HepG2 (cell line): ENCODE results near the gene AAGAB. TPM values are rescaled to one million over a fixed set of nuclear protein-coding genes. Genes with fewer than 3 reads are reported as not detected.

ENCODE experiments used
- ATAC-seq: fragments of 200-7000 bp; cut with Tn5 transposase; 3 replicates; pipeline ENCODE4 v1.9.1; 2020; ENCODE audit warnings: mild to moderate bottlenecking, moderate library complexity
- BruUV-seq: library from RNA; stranded (reverse); fragments of 400-500 nt; replicated peaks from 2 replicates; lab custom pipeline; 2021; lab: Mats Ljungman, UMichigan
- CTCF ChIA-PET: fragments of 300-600 bp; formaldehyde crosslinking; extraction: SDS; loops from one replicate; lab custom pipeline; 2021; ENCODE audit warnings: low total read pairs, inconsistent platforms, low intra/inter-chr PET ratio; lab: Yijun Ruan, JAX
- POLR2A ChIA-PET: fragments of 350-600 bp; sonication (Branson Sonifier 250); formaldehyde crosslinking; loops from one replicate; lab custom pipeline; 2020; ENCODE audit warnings: antibody characterized with exemption, inconsistent platforms; lab: Yijun Ruan, JAX
- DNase-seq: peaks from one replicate; pipeline ENCODE4 v3.0.0-alpha.2; 2015; ENCODE audit warnings: low spot score
- FAIRE-seq: peaks from 3 replicates; lab custom pipeline; 2011; peaks lifted over from hg19 to GRCh38; lab: Jason Lieb, UNC
- H2AFZ ChIP-seq: one replicate; pipeline ENCODE4 v1.6.1; 2011; ENCODE audit warnings: low read length, inconsistent platforms
- H3K27ac ChIP-seq: fragments of 300-600 bp; 3 replicates; pipeline ENCODE4 v1.8.0; 2011; ENCODE audit warnings: mixed run types, mild to moderate bottlenecking, mixed read lengths, low read length, inconsistent platforms; ENCODE audit not compliant: insufficient read depth; ENCODE audit errors: extremely low read length
- H3K27me3 ChIP-seq, 2 experiments: fragments of 200-600 bp in 1 of 2; 2 replicates in 1 of 2; 3 replicates in 1 of 2; pipeline versions ENCODE4 v1.6.0 to v1.8.0; 2011; ENCODE audit warnings: low read length in 2 of 2, mild to moderate bottlenecking in 2 of 2, moderate library complexity in 2 of 2, inconsistent platforms in 1 of 2; ENCODE audit not compliant: insufficient read depth in 2 of 2, control insufficient read depth in 1 of 2
- H3K36me3 ChIP-seq, 2 experiments: fragments of 200-600 bp in 1 of 2; replicated peaks in 1 of 2; 2 replicates in 1 of 2; 3 replicates in 1 of 2; pipeline versions ENCODE4 v1.5.1 to v1.8.0; 2011; ENCODE audit warnings: low read length in 2 of 2, inconsistent platforms in 1 of 2; ENCODE audit not compliant: insufficient read depth in 2 of 2, control insufficient read depth in 1 of 2
- H3K4me1 ChIP-seq: 2 replicates; pipeline ENCODE4 v1.5.1; 2012; ENCODE audit warnings: low read length, inconsistent platforms; ENCODE audit not compliant: insufficient read depth
- H3K4me2 ChIP-seq: 2 replicates; pipeline ENCODE4 v1.6.0; 2011; ENCODE audit warnings: low read depth, low read length, inconsistent platforms
- H3K4me3 ChIP-seq, 3 experiments: fragments of 200-600 bp in 1 of 3; sonication (generic), shearing (Covaris generic) in 1 of 3; replicated peaks in 1 of 3; 2 replicates each; pipeline ENCODE4 v1.5.1; 2011 to 2016; ENCODE audit warnings: low read length in 3 of 3, inconsistent platforms in 2 of 3, low read depth in 2 of 3, mild to moderate bottlenecking in 2 of 3, control low read depth in 1 of 3, mixed read lengths in 1 of 3; ENCODE audit not compliant: insufficient read depth in 1 of 3
- H3K79me2 ChIP-seq: one replicate; pipeline ENCODE4 v1.6.1; 2011; ENCODE audit warnings: low read length, inconsistent platforms; ENCODE audit not compliant: insufficient read depth
- H3K9ac ChIP-seq: 2 replicates; pipeline ENCODE4 v1.6.0; 2011; ENCODE audit warnings: mild to moderate bottlenecking, low read depth, low read length, inconsistent platforms; ENCODE audit not compliant: insufficient read depth
- H3K9me3 ChIP-seq: 2 replicates; pipeline ENCODE4 v1.5.1; 2012; ENCODE audit warnings: mild to moderate bottlenecking, low read length
- H4K20me1 ChIP-seq: 2 replicates; pipeline ENCODE4 v1.6.0; 2011; ENCODE audit warnings: inconsistent platforms, mild to moderate bottlenecking, low read length, moderate library complexity; ENCODE audit not compliant: insufficient read depth
- KLF9 ChIP-seq: IDR thresholded peaks from 2 replicates; pipeline ENCODE4 v1.6.1; 2016; ENCODE audit warnings: low read depth
- TMF1 ChIP-seq: sonication (generic); formaldehyde crosslinking; IDR thresholded peaks from 2 replicates; pipeline ENCODE4 v1.8.1; 2022; ENCODE audit warnings: low read depth, missing genetic modification reagents
- ZNF205 ChIP-seq: IDR thresholded peaks from 2 replicates; pipeline ENCODE4 v1.6.1; 2018; ENCODE audit warnings: missing biosample characterization, missing genetic modification reagents
- WGBS: methylation state at CpG from one replicate; pipeline ENCODE4 v1.1.6; 2017; ENCODE audit warnings: low lambda C conversion rate; 5-methylcytosine and 5-hydroxymethylcytosine counted together
- in situ Hi-C: cut with HindIII; loops from 2 replicates; pipeline ENCODE4 v1.10.0; 2017; ENCODE audit warnings: low pct_unique_long_range_greater_than_20kb; ENCODE audit not compliant: extremely low pct_ligation_motif_present
- intact Hi-C: fragments of 100-400 bp; cut with micrococcal nuclease; formaldehyde crosslinking; loops from one replicate; pipeline ENCODE4 v1.10.0; 2022; ENCODE audit not compliant: unreplicated experiment
- polyA plus RNA-seq, 8 experiments: library from polyadenylated mRNA; depleted of rRNA in 3 of 8; stranded (reverse) in 7 of 8; unstranded in 1 of 8; fragments of >200 nt; fragmentation: Illumina TruSeq in 4 of 8; extraction: Trizol in 4 of 8; gene quantifications; 2 replicates each; pipeline versions ENCODE4 v1.2.1 to v1.2.3, GENCODE V29; 2011 to 2016; ENCODE audit warnings: low read depth in 4 of 8, missing spikeins in 1 of 8, mixed read lengths in 1 of 8; ENCODE audit not compliant: insufficient read depth in 1 of 8
- total RNA-seq, 5 experiments: library from RNA; depleted of rRNA; stranded (reverse); fragments of >200 nt; fragmentation: Illumina TruSeq; extraction: Trizol; gene quantifications; 2 replicates each; pipeline ENCODE4 v1.2.3, GENCODE V29; 2016; ENCODE audit warnings: low read depth in 1 of 5
- TF ChIP-seq, protein P1 (sequence below): sonication (generic); formaldehyde crosslinking; IDR thresholded peaks from 2 replicates; pipeline ENCODE4 v1.4.0; 2020; ENCODE audit warnings: missing genetic modification reagents, borderline replicate concordance
- TF ChIP-seq, protein P2 (sequence below): fragments of 450-650 bp; IDR thresholded peaks from 2 replicates; pipeline ENCODE4 v1.6.1; 2017; ENCODE audit warnings: mild to moderate bottlenecking
- TF ChIP-seq, protein P3 (sequence below): fragments of 450-650 bp; IDR thresholded peaks from 2 replicates; pipeline ENCODE4 v1.6.1; 2016

Gene AAGAB
- total and polyA plus RNA-seq, 2 of the 13 experiments (the other 11 are each of a cell fraction or from before 2014, with no cell fraction given), result 8.0 to 34.9 TPM

DNA sequence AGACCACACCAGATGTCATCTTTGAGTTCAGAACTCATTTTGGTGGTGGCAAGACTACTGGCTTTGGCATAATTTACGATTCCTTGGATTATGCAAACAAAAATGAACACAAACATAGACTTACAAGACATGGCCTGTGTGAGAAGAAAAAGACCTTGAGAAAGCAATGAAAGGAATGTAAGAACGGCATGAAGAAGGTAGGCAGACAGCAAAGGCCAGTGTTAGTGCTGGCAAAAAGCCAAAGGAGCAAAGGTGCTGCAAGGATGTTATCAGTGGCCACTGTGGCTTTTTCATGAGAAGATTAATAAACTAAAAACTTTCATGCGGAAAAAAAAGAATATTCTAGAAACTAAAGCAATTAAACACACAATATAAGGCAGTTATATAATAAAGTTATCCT lies 21.9 kb downstream of the AAGAB start:
- 75% methylated on average over 3 of the region's 3 CpGs for WGBS
- Histone ChIP-seq H3K27me3 (no peaks in the 10 kb centered on the region), H3K4me2 (no peak overlapping the region), H3K9ac (no peak overlapping the region), H3K4me3 (no peak overlapping the region), H2AFZ (no peak overlapping the region), H3K27ac (no peak overlapping the region), H3K4me1 (peaks cover 11% of the 10 kb centered on the region), H3K36me3 (peaks cover 2 to 10% of the 10 kb centered on the region in 2 experiments; a peak in 2 of 5 replicates), H3K9me3 (no peaks in the 10 kb centered on the region), H4K20me1 (no peaks in the 10 kb centered on the region; the same call in 1 of the 2 replicates), H3K79me2 (no peaks in the 10 kb centered on the region)
- ATAC-seq (no peak), DNase-seq (no peak), FAIRE-seq (peak; percentile 32)
- in situ Hi-C loops (no loop called here), intact Hi-C loops (no loop called here)
- BruUV-seq, result no TSS peak
- ChIA-PET CTCF (no interaction called here), POLR2A (no interaction called here)
- TF ChIP-seq ZNF205 (no peak), KLF9 (no peak), TMF1 (CRISPR knock-in tag) (no peak)
- TF ChIP-seq, protein P1, sequence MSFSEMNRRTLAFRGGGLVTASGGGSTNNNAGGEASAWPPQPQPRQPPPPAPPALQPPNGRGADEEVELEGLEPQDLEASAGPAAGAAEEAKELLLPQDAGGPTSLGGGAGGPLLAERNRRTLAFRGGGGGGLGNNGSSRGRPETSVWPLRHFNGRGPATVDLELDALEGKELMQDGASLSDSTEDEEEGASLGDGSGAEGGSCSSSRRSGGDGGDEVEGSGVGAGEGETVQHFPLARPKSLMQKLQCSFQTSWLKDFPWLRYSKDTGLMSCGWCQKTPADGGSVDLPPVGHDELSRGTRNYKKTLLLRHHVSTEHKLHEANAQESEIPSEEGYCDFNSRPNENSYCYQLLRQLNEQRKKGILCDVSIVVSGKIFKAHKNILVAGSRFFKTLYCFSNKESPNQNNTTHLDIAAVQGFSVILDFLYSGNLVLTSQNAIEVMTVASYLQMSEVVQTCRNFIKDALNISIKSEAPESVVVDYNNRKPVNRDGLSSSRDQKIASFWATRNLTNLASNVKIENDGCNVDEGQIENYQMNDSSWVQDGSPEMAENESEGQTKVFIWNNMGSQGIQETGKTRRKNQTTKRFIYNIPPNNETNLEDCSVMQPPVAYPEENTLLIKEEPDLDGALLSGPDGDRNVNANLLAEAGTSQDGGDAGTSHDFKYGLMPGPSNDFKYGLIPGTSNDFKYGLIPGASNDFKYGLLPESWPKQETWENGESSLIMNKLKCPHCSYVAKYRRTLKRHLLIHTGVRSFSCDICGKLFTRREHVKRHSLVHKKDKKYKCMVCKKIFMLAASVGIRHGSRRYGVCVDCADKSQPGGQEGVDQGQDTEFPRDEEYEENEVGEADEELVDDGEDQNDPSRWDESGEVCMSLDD (CRISPR knock-in tag), result no peak
- TF ChIP-seq, protein P2, sequence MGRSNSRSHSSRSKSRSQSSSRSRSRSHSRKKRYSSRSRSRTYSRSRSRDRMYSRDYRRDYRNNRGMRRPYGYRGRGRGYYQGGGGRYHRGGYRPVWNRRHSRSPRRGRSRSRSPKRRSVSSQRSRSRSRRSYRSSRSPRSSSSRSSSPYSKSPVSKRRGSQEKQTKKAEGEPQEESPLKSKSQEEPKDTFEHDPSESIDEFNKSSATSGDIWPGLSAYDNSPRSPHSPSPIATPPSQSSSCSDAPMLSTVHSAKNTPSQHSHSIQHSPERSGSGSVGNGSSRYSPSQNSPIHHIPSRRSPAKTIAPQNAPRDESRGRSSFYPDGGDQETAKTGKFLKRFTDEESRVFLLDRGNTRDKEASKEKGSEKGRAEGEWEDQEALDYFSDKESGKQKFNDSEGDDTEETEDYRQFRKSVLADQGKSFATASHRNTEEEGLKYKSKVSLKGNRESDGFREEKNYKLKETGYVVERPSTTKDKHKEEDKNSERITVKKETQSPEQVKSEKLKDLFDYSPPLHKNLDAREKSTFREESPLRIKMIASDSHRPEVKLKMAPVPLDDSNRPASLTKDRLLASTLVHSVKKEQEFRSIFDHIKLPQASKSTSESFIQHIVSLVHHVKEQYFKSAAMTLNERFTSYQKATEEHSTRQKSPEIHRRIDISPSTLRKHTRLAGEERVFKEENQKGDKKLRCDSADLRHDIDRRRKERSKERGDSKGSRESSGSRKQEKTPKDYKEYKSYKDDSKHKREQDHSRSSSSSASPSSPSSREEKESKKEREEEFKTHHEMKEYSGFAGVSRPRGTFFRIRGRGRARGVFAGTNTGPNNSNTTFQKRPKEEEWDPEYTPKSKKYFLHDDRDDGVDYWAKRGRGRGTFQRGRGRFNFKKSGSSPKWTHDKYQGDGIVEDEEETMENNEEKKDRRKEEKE, result no peak
- TF ChIP-seq, protein P3, sequence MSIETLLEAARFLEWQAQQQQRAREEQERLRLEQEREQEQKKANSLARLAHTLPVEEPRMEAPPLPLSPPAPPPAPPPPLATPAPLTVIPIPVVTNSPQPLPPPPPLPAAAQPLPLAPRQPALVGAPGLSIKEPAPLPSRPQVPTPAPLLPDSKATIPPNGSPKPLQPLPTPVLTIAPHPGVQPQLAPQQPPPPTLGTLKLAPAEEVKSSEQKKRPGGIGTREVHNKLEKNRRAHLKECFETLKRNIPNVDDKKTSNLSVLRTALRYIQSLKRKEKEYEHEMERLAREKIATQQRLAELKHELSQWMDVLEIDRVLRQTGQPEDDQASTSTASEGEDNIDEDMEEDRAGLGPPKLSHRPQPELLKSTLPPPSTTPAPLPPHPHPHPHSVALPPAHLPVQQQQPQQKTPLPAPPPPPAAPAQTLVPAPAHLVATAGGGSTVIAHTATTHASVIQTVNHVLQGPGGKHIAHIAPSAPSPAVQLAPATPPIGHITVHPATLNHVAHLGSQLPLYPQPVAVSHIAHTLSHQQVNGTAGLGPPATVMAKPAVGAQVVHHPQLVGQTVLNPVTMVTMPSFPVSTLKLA, result no peak
